SK-N-SH (cell line): ENCODE results near the gene PSTK.

Experiments
- CTCF ChIP-seq: fragments of 200-600 bp; sonication (generic); IDR thresholded peaks from 2 replicates; pipeline ENCODE4 v1.6.1; 2017; ENCODE audit warnings: antibody characterized with exemption, mild to moderate bottlenecking, moderate library complexity
- EP300 ChIP-seq, 2 experiments: IDR thresholded peaks; 2 replicates each; pipeline versions ENCODE4 v1.4.0 to v1.6.1; 2012; ENCODE audit warnings: borderline replicate concordance in 1 of 2, low read depth in 1 of 2, low read length in 1 of 2
- JUND ChIP-seq: IDR thresholded peaks from 2 replicates; pipeline ENCODE4 v1.4.0; 2012
- MAX ChIP-seq: IDR thresholded peaks from 2 replicates; pipeline ENCODE4 v1.4.0; 2012; ENCODE audit warnings: low read depth
- NRF1 ChIP-seq: IDR thresholded peaks from 2 replicates; pipeline ENCODE4 v1.6.1; 2012; ENCODE audit warnings: low read depth, mild to moderate bottlenecking, low read length
- POLR2AphosphoS5 ChIP-seq: IDR thresholded peaks from 2 replicates; pipeline ENCODE4 v1.6.1; 2012; ENCODE audit warnings: low read depth, low read length
- RFX5 ChIP-seq: IDR thresholded peaks from 2 replicates; pipeline ENCODE4 v1.6.1; 2012; ENCODE audit warnings: mild to moderate bottlenecking, improper control_type of control experiment, low read length
- SIN3A ChIP-seq: IDR thresholded peaks from 2 replicates; pipeline ENCODE4 v1.6.1; 2012; ENCODE audit warnings: low read depth, mild to moderate bottlenecking, low read length, moderate library complexity, borderline replicate concordance
- YY1 ChIP-seq: IDR thresholded peaks from 2 replicates; pipeline ENCODE4 v1.4.0; 2012; ENCODE audit warnings: low read depth, mild to moderate bottlenecking

GRCh38 chr10:123038782-123039631, 58.8 kb downstream of the PSTK start:
- TF ChIP-seq CTCF (no peak), JUND (no peak), POLR2AphosphoS5 (no peak), EP300 (IDR thresholded peaks at IDR 0.05; ENCODE audit: borderline replicate concordance in 1 of 2, low read depth in 1 of 2, low read length in 1 of 2) (no peak), NRF1 (no peak), RFX5 (no peak), MAX (no peak), SIN3A (no peak), YY1 (no peak)
